ENCODE results near the gene PACSIN3.

- TF ChIP-seq, protein P1, sequence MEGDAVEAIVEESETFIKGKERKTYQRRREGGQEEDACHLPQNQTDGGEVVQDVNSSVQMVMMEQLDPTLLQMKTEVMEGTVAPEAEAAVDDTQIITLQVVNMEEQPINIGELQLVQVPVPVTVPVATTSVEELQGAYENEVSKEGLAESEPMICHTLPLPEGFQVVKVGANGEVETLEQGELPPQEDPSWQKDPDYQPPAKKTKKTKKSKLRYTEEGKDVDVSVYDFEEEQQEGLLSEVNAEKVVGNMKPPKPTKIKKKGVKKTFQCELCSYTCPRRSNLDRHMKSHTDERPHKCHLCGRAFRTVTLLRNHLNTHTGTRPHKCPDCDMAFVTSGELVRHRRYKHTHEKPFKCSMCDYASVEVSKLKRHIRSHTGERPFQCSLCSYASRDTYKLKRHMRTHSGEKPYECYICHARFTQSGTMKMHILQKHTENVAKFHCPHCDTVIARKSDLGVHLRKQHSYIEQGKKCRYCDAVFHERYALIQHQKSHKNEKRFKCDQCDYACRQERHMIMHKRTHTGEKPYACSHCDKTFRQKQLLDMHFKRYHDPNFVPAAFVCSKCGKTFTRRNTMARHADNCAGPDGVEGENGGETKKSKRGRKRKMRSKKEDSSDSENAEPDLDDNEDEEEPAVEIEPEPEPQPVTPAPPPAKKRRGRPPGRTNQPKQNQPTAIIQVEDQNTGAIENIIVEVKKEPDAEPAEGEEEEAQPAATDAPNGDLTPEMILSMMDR (IDR thresholded peaks at IDR 0.05), result no peak
- TF ChIP-seq EP300 (IDR thresholded peaks at IDR 0.05), result no peak
- no peak for TF ChIP-seq POLR2AphosphoS5 (IDR thresholded peaks at IDR 0.05)
- TF ChIP-seq POLR2A (IDR thresholded peaks at IDR 0.05), result no peak
Measured at GRCh38 chr11:47235163-47235562, 48.9 kb upstream of the PACSIN3 start.

All from sigmoid colon (tissue), 4 donors.